ENCODE data around the gene PRDM16. TPM values are rescaled to one million over a fixed set of nuclear protein-coding genes. Genes with fewer than 3 reads are reported as not detected.
A peak's percentile ranks its signal among the peaks of the same experiment; 100 is the strongest.

The PRDM16 gene
- total and polyA plus RNA-seq, 2 of the 8 experiments (the other 6 are each of a cell fraction or from before 2014, with no cell fraction given): 0.39 to 0.43 TPM

DNA sequence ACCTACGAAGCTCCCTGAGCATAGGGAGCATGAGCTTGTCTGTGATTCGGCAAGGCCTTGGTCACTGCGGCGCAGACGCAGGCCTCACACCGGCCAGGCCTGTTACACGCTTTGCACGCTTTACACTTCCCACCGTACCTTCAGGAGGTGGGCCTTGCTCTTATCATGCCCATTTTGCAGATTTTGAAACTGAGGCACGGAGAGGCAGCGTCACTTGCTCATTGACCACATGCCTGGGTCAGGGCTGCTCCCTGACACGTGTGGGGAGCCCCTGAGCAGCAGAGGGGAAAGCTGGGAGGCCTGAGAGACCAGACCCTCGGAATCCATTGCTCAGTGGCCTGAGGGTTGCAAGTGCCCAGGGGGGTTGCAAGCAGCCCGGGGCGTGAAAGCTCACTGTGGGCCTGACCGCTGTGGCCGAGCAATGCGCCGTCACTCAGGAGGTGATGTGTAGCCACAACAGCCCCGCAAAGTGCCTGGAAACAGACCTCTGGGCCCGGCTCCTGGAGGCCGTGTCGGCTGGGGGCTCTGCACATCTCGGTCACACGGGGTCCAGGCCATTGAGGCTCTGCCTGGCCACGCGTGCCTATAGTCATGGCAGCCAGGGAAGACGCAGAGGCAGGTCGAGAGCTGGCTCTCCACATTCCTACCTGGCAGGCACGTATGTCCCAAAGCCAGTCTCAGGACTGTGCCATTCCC lies 392.4 kb downstream of the PRDM16 start:
- Histone ChIP-seq H3K4me1 (replicated peaks in 1 of 4; ENCODE audit: control insufficient read depth in 3 of 4, insufficient read depth in 4 of 4, low read length in 3 of 4) (peaks cover 0 to 3% (median 1%) of the 10 kb centered on the region in 4 experiments; a peak in 1 of 7 replicates), H2AK5ac (ENCODE audit: low read depth, low read length) (no peak overlapping the region), H3K4me2 (ENCODE audit: insufficient read depth in 1 of 2, low read depth in 2 of 2, low read length in 2 of 2) (no peak overlapping the region), H3K23me2 (ENCODE audit: low read depth, low read length) (no peaks in the 10 kb centered on the region), H3K14ac (ENCODE audit: insufficient read length) (no peak overlapping the region), H3K9ac (replicated peaks in 1 of 4; ENCODE audit: extremely low read depth in 1 of 4, low read depth in 3 of 4, low read length in 3 of 4) (no peak overlapping the region), H2BK5ac (ENCODE audit: low read depth, low read length) (peak overlapping the region; percentile 63; the same call in 1 of the 2 replicates), H3K56ac (replicated peaks; ENCODE audit: insufficient read length, low read depth, low read length) (no peak overlapping the region), H2BK20ac (ENCODE audit: low read length) (no peak overlapping the region), H4K20me1 (replicated peaks in 1 of 2; ENCODE audit: control insufficient read depth in 1 of 2, insufficient read depth in 2 of 2, low read length in 2 of 2) (peaks cover 3 to 15% of the 10 kb centered on the region in 2 experiments), H4K8ac (ENCODE audit: extremely low read depth, insufficient read depth, low read length) (peak overlapping the region; percentile 71; the same call in 1 of the 2 replicates), H3K79me1 (ENCODE audit: low read depth, low read length) (peaks cover 5% of the 10 kb centered on the region; the same call in 1 of the 2 replicates), H3K4me3 (ENCODE audit: extremely low read depth in 1 of 4, insufficient read depth in 2 of 4, low read depth in 3 of 4, low read length in 4 of 4) (no peak overlapping the region), H4K5ac (ENCODE audit: insufficient read length, low read depth, low read length) (no peak overlapping the region), H3K18ac (ENCODE audit: extremely low read depth, low read length) (no peak overlapping the region), H2BK120ac (replicated peaks; ENCODE audit: low read depth, low read length) (no peak overlapping the region), H3K36me3 (ENCODE audit: control insufficient read depth in 2 of 4, insufficient read depth in 4 of 4, low read length in 3 of 4) (no peaks in the 10 kb centered on the region), H3K23ac (ENCODE audit: insufficient read length) (no peak overlapping the region), H3K79me2 (ENCODE audit: control insufficient read depth in 1 of 2, insufficient read depth in 2 of 2, low read length in 2 of 2) (peaks cover 0 to 4% of the 10 kb centered on the region in 2 experiments; a peak in 1 of 4 replicates), H3K27ac (ENCODE audit: low read depth, low read length) (no peak overlapping the region), H2BK12ac (ENCODE audit: low read depth, low read length) (no peak overlapping the region), H3K4ac (replicated peaks; ENCODE audit: insufficient read length, low read depth, low read length) (no peak overlapping the region), H3K27me3 (replicated peaks in 1 of 4; ENCODE audit: control insufficient read depth in 3 of 4, extremely low read depth in 1 of 4, insufficient read depth in 3 of 4, low read length in 3 of 4) (no peaks in the 10 kb centered on the region), H3K9me3 (ENCODE audit: insufficient read depth in 2 of 2, low read depth in 1 of 2, low read length in 1 of 2) (no peaks in the 10 kb centered on the region), H4K91ac (replicated peaks; ENCODE audit: insufficient read length, low read length) (no peak overlapping the region), H2AFZ (ENCODE audit: low read length) (no peak overlapping the region), H2BK15ac (ENCODE audit: low read length) (peak overlapping the region; percentile 61; the same call in 1 of the 2 replicates)
- FAIRE-seq: no peak
- TF ChIP-seq ASH2L (IDR thresholded peaks at IDR 0.05; ENCODE audit: low read length) (no peak), GTF2F1 (IDR thresholded peaks at IDR 0.05; ENCODE audit: borderline replicate concordance, low read depth, low read length) (no peak), CTBP2 (IDR thresholded peaks at IDR 0.05; ENCODE audit: borderline replicate concordance, insufficient read depth, insufficient read length, low read length) (no peak), KDM1A (IDR thresholded peaks at IDR 0.05; ENCODE audit: borderline replicate concordance, low read length) (peak; percentile 47; the same call in 1 of the 2 replicates), CBX8 (IDR thresholded peaks at IDR 0.05; ENCODE audit: borderline replicate concordance, low read depth, low read length) (no peak)
- WGBS, 2 experiments (ENCODE audit: extremely low coverage in 1 of 2, insufficient coverage in 1 of 2, insufficient read length in 1 of 2, insufficient replicate concordance in 2 of 2, low coverage in 1 of 2, low lambda C conversion rate in 2 of 2, missing lambda C conversion rate in 1 of 2): 90% methylated on average over 30 of the region's 30 CpGs; no CpG with 5 or more reads in 1 of the 2 experiments
- ChIA-PET POLR2A (ENCODE audit: partially characterized antibody) (interaction anchor here (0.9 to 1.1 kb wide), 2 partner anchors 10 to 11 kb away, joined by 3 to 5 read pairs; no protein-coding TSS in a partner anchor), CTCF (ENCODE audit: partially characterized antibody) (interaction anchor here (1.0 to 2.3 kb wide), 5 partner anchors 8 to 154 kb away, joined by 3 to 25 read pairs (median 6); no protein-coding TSS in a partner anchor)
- DNase-seq (ENCODE audit: low read depth in 1 of 2, low spot score in 2 of 2): no peak

Data from H1 (cell line).